Smooth muscle cell of the brain vasculature (primary cell): ENCODE results near the gene MMAB.

ENCODE experiments used
- DNase-seq: peaks from one replicate; pipeline ENCODE4 v3.0.0-alpha.2; 2012; ENCODE audit warnings: low read depth, low spot score

MMAB gene

GRCh38 chr12:109559200-109559505 lies 14.2 kb downstream of the MMAB start:
- DNase-seq = no peak

DNA sequence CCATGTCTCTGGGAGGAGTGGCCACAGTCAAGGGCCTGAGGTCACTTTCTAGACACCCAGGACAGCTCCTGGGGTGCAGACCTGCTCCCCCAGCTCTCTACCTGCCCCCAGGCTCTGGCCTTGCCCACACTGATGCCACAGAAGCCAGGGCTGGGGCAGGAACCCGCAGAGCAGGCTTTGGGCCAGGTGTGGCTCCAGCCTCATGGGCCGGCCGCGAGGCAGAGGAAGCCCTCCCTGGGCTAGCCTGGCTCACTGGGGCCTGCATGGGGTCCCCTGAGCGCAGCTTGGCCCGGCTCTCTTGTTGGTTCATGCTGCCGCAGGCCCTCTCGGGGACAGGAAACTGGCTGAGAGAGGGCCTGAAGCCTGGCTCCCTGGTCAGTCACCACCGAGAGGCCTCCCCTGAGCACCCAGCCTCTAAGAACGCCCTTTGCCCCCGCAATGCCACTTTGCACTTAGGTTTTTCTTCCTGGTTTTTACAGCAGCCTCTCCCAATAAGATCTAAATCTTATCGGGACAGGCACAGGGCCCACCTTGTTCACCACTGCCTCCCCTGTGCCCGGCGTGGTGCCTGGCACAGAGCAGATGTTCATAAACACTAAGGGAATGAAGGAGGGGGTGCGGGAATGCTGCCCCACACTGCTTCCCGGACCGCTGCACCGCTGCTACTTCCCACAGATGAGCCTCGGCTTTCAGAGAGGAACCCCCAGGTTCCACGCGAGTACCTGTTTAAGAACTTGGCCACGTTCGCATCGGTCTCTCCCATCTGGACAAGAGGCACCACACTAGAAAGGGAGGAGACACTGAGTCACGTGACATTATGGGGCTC lies 14.7 kb downstream of the MMAB start:
- DNase-seq = no peak

GRCh38 chr12:109557805-109558204 lies 15.5 kb downstream of the MMAB start:
- no peak for DNase-seq

GRCh38 chr12:109557200-109557599 lies 16.1 kb downstream of the MMAB start:
- no peak for DNase-seq

DNA sequence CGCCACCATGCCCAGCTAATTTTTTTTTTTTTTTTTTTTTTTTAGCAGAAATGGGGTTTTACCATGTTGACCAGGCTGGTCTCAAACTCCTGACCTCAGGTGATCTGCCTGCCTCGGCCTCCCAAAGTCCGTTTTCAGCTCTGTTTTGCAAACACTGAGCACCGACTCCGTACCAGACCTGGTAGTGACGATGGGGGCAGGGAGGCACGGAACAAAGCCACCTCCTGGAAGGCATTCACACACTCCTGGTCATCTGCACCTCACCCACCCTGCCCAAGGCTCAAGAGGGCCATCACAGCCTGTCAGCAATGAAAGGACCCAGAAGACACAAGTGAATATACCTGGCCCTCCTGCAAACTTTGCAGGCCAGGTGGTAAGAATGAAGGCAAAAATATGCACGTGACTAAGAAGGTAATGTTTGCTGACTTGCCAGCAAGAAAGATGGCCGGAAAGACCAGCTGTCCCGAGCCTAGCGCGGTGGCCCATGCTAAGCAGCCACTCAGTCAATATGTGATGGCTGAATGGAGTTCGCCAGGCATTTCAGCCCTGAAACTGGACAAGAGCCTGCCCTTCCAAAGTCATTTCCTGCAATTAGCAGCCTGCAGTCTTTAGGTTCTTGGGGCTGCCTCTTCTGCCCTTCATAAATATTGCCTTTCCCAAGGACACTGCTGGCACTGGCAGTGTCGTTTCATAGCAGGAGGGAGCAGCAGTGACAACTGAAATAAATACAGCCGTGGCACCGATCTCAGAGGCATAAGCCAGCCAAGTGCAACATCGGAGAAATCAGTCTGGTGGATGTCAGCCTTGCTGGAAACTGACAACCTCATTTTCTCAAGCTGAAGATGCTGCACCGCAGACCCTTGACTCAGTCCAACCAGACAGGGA lies 17.6 kb downstream of the MMAB start:
- DNase-seq = no peak

GRCh38 chr12:109554761-109555160 lies 18.5 kb downstream of the MMAB start:
- DNase-seq = no peak

DNA sequence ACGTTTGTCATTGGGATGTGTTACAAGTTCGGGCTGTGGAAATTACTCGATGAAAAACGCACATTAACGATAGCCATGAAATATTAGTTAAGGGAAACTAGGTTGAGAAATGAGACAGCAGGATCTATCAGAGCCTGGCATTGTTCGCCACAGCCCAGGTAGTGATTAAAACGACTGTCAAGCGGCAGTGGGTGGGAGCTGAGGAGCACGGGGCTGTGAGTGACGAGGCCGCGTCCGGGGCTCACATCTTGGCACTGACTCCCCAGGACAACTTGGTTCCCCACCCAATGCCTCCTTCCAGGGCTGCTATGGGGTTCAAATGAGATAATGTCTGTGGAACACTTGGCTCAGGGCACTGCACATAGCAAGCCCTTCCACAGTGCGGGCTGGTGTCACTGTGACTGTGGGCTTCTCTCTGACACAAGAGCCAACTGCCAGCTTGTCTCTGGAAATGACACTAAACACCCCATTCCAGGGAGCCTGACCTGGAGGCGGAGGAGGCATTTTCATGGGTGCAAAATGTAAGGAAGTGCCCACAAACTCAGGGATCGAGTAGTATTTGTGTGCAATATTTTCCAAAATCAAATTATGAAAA lies 19.3 kb downstream of the MMAB start:
- no peak for DNase-seq

DNA sequence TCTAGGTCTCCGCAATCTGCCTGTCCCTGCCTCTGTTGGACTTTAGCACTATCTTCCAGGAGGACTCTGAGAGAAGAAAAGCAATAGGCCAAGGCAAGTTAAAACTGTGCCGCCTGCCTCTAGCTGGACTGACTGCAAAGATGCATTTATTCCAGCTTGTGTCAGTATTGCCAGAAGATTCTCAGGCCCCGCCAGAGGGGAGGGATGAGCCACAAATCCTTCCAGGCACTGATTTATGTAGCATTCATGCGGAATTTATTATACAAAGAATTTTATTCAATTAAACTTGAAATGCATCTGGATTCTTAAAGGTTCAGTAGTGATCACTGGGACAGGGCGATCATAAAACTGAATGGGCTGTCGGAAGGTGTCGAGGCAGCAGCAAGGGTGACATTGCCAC lies 19.8 kb downstream of the MMAB start:
- DNase-seq = no peak

GRCh38 chr12:109552971-109553370 lies 20.3 kb downstream of the MMAB start:
- DNase-seq = no peak

GRCh38 chr12:109551108-109551507 lies 22.2 kb downstream of the MMAB start:
- DNase-seq = no peak

DNA sequence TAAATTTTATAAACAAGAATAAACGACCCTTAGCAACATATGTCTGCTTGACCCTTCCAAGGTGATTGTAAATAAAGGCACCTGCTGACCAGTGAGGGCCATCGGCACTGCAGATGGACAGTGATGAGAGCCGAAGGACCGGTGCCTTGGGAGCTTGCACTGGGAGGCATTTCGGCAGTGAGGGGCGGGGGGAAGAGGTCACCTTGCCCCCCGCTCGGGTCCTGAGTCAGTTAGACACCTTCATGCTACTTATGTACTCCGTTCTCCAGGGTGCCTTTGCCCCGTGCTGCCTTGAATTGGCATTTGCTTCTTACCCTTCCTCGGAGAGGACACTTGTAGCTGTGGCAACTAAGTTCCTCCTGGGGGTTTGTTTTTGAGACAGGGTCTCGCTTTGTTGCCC lies 23.0 kb downstream of the MMAB start:
- no peak for DNase-seq

GRCh38 chr12:109549613-109550270 lies 23.6 kb downstream of the MMAB start:
- DNase-seq = no peak

DNA sequence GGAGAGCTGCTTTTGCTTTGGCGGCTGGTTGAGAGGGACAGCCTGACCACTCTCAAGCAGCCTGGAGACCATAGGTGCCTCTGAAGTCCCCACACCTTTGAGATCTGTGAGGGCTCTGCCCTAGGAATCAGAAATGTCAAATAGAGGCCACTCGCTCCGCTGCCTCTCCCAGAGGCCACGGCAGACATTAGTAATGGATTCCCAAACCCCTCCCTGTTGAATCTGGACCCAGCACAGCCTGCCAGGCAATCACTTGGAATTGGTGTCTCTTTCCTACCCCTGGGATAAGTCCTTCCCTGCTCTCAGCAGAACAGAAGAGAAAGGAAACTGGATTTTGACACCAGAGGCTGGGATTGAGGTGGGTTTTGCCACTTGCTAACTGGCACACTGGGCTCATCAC lies 25.0 kb downstream of the MMAB start:
- no peak for DNase-seq

DNA sequence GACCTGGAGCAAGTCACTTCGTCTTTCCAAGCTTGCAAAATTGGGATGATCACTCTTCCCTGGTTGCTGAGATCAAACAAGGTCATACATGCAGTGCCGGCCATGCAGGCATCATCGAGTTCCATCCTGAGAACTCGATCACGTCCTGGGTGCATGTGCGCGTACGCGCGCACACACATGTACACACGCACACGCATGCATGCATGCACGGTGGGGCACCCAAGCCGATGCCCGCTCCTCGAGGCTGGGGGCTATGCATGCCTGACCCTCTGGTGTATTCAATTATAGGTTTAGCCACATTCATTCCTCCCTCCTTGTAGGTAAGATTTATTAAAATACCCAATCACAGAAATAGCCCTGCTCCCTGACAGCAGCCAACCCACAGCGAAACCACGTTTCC lies 26.0 kb downstream of the MMAB start:
- DNase-seq = no peak

GRCh38 chr12:109545826-109546225 lies 27.5 kb downstream of the MMAB start:
- DNase-seq = no peak

DNA sequence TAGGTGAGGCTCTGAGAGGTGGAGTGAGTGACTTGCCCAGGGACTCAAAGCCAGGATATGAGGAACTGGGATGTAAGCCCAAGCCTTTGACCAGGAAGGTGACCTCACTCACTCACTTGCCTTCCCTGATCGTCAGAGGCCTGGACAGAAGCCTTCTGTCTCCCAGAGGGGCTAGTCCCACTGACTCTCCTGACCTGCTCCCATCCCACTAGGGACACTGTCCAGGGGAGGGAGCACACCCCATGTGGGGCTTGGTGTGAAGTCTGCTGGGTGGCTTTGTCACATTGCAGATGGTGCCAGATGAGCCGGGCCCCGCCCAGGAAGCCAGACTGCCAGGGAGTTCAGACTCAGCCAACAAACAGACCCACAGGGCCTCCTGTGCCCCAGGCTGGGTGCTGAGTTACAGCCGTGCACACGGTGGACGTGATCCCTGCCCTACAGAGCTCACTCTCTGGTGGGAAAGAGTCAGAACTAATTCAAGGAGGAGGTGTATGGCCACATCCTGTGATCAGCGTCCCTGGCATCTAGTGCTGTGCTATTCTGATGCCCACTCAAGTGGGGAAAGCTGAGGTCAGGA lies 28.3 kb downstream of the MMAB start:
- DNase-seq = no peak

GRCh38 chr12:109542876-109543275 lies 30.4 kb downstream of the MMAB start:
- DNase-seq = no peak

DNA sequence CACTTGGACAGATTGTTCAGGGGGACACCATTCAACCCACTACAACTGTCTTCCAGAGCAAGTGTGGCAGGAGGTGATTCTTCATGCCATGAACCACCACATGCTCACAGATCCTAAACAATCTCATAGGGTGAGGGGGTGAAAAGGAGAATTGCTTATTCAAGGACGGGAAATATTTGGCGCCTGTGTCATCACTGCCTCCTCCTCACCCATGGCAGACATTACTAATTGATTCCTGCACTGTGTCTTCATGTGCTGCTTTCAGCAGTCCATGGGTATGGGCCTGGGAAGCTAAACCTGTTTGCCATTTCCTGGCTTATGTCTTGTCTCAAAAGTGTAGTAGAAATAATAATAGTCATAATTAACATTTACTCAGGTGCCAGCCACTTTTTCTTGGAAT lies 31.3 kb downstream of the MMAB start:
- no peak for DNase-seq

DNA sequence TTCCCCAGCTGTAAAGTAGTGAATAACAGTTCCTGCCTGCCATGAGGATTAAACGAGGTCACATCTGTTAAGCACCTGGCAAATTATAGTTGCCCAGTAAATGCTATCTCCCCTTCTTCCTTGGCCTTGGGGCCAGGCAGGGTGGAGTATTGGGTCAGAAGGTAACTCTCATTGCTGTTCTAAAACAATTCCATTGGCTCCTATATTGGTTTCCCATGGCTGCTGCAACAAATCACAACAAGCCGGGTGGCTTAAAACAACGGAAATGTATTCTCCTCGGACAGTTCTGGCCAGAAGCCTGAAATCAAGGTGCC lies 31.9 kb downstream of the MMAB start:
- no peak for DNase-seq

- no peak for DNase-seq
Observed at GRCh38 chr12:109540526-109541412, 32.5 kb downstream of the MMAB start.

DNA sequence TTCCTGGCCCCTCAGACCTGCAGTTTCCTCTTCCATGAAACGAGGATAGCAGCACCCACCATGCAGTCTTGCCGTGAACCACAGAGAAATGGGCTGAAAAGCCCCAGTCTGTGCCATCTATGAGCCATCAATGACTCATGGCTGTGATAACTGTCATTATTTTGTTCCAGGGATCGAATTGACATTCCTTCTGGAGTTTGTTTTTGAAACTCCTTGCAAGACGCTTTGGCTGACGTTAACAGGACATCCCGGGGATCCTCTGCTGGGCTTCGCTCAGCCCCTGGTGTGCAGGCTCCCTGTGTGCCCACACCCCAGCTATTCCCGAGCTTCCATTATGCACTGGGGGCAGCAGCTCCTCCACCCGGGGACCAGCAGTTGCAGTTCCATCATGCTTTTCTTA lies 33.8 kb downstream of the MMAB start:
- no peak for DNase-seq
